ENCODE data around the gene P2RX6. TPM values are rescaled to one million over a fixed set of nuclear protein-coding genes. Genes with fewer than 3 reads are reported as not detected.

Gene P2RX6
- total RNA-seq, 2 donors from 2014 or later = 0.81 TPM; not detected in 1

DNA sequence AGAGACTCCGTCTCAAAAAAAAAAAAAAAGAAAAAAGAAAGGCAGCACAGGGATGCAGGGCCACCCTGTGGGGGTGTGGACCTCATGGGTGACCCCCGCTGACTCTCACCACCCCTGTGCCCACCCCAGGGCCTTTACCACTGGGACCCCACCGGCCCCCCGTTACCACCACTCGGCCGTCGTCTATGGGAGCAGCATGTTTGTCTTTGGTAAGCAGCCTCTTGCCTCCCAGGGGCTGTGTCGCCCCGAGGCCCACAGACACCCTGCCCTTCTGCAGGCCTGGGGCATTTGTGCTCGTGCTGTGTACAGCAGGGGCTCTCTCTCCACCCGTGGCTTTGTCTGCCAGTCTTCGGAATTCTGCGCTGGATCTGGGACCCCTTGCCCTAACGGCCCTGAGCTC is 27.6 kb upstream of the P2RX6 start:
- H3K4me1 ChIP-seq (ENCODE audit: control insufficient read depth in 1 of 2, low read depth in 2 of 2) = peaks cover 6 to 13% of the 10 kb centered on the region in 2 donors
- H3K36me3 ChIP-seq = peaks cover 19% of the 10 kb centered on the region
- ATAC-seq (ENCODE audit: insufficient number of reproducible peaks, low FRiP score, low read depth) (no peak), DNase-seq (ENCODE audit: low spot score) (no peak)
- TF ChIP-seq, protein P1, sequence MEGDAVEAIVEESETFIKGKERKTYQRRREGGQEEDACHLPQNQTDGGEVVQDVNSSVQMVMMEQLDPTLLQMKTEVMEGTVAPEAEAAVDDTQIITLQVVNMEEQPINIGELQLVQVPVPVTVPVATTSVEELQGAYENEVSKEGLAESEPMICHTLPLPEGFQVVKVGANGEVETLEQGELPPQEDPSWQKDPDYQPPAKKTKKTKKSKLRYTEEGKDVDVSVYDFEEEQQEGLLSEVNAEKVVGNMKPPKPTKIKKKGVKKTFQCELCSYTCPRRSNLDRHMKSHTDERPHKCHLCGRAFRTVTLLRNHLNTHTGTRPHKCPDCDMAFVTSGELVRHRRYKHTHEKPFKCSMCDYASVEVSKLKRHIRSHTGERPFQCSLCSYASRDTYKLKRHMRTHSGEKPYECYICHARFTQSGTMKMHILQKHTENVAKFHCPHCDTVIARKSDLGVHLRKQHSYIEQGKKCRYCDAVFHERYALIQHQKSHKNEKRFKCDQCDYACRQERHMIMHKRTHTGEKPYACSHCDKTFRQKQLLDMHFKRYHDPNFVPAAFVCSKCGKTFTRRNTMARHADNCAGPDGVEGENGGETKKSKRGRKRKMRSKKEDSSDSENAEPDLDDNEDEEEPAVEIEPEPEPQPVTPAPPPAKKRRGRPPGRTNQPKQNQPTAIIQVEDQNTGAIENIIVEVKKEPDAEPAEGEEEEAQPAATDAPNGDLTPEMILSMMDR (IDR thresholded peaks at IDR 0.05) = no peak
- H3K27me3 ChIP-seq (replicated peaks; ENCODE audit: insufficient read depth) = no peaks in the 10 kb centered on the region
- no peak overlapping the region for H3K4me3 ChIP-seq
- H3K9me3 ChIP-seq = no peaks in the 10 kb centered on the region
- no peak overlapping the region for H3K27ac ChIP-seq

DNA sequence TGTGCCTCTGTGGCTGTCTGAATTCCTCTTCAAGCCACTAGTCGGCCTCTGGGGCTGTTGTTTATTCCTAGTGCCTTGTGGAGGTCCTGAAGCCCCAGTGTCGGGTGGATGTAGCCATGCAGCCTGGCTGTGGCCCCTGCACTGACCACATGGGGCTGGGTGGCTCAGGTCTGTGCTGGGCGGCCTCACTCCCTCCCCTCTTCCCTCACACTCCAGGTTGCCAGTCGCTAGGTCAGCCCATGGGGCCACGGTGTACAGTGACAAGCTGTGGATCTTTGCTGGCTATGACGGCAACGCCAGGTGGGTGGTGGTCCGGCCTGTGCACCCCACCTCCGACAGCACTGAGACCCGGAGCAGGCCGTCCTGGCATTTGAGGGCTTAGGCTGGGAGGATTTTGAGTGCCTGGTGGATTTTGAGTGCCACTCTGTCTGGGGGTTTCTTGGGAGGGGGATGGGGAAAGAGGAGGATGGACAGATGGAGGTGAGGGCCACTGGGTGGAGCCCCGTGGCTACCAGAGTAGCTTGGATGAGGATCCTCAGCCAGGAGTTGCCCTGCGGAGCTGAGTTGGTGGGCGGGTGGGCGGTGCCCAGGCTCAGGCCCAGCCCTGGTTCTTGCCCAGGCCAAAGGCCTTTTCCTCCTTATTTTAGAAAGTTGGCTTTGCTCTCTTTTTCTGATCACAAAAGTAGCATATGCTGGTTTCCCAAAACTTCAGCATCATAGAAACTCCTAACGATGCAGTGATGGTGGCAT is 26.2 kb upstream of the P2RX6 start:
- no peak overlapping the region for H3K27ac ChIP-seq
- no peak overlapping the region for H3K4me3 ChIP-seq
- H3K27me3 ChIP-seq (replicated peaks; ENCODE audit: insufficient read depth) = no peaks in the 10 kb centered on the region
- peaks cover 28% of the 10 kb centered on the region for H3K36me3 ChIP-seq
- ATAC-seq (ENCODE audit: insufficient number of reproducible peaks, low FRiP score, low read depth) (no peak), DNase-seq (ENCODE audit: low spot score) (no peak)
- peaks cover 0 to 1% of the 10 kb centered on the region in 2 donors for H3K4me1 ChIP-seq (ENCODE audit: control insufficient read depth in 1 of 2, low read depth in 2 of 2)
- no peaks in the 10 kb centered on the region for H3K9me3 ChIP-seq
- TF ChIP-seq, protein P1 (IDR thresholded peaks at IDR 0.05) = no peak

DNA sequence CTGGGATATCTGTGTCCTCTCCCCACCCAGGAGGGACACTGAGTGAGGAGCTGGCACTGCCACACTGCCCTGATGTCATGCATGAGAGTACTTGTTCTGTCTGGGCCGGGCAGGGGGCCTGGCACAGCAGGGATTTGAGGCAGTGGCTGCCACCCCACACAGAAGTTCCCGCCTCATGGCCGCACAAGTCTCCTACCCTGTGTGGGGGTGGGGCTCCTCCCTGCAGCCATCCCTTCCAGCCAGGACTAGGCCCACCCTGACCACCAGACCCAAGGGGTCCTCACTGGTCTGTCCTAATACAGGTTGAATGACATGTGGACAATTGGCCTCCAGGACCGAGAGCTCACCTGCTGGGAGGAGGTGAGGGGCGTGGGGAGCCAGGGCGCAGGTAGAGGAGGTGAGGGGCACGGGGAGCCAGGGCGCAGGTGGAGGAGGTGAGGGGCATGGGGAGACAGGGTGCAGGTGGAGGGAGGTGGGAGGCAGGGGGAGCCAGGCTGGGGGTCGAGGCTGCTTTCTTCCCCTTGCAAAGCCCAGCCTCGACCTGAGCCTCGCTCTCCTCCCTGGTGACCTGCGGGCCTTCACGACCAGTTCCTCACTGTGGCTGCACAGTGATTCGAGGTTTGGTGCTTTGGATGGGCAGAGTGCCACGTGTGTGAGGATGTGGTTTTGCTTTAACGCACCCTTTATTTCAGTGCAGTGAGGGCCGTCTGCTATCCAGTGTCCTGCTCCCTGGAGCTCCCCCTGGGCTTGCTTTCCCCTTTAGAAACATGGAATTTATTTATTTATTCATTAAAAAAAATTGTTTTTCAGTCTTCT is 25.4 kb upstream of the P2RX6 start:
- Histone ChIP-seq H3K36me3 (peaks cover 33% of the 10 kb centered on the region), H3K4me1 (ENCODE audit: control insufficient read depth in 1 of 2, low read depth in 2 of 2) (no peaks in the 10 kb centered on the region), H3K4me3 (no peak overlapping the region), H3K27me3 (replicated peaks; ENCODE audit: insufficient read depth) (no peaks in the 10 kb centered on the region), H3K27ac (no peak overlapping the region), H3K9me3 (no peaks in the 10 kb centered on the region)
- DNase-seq (ENCODE audit: low spot score) = no peak
- no peak for ATAC-seq (ENCODE audit: insufficient number of reproducible peaks, low FRiP score, low read depth)
- TF ChIP-seq, protein P1 (IDR thresholded peaks at IDR 0.05) = no peak

DNA sequence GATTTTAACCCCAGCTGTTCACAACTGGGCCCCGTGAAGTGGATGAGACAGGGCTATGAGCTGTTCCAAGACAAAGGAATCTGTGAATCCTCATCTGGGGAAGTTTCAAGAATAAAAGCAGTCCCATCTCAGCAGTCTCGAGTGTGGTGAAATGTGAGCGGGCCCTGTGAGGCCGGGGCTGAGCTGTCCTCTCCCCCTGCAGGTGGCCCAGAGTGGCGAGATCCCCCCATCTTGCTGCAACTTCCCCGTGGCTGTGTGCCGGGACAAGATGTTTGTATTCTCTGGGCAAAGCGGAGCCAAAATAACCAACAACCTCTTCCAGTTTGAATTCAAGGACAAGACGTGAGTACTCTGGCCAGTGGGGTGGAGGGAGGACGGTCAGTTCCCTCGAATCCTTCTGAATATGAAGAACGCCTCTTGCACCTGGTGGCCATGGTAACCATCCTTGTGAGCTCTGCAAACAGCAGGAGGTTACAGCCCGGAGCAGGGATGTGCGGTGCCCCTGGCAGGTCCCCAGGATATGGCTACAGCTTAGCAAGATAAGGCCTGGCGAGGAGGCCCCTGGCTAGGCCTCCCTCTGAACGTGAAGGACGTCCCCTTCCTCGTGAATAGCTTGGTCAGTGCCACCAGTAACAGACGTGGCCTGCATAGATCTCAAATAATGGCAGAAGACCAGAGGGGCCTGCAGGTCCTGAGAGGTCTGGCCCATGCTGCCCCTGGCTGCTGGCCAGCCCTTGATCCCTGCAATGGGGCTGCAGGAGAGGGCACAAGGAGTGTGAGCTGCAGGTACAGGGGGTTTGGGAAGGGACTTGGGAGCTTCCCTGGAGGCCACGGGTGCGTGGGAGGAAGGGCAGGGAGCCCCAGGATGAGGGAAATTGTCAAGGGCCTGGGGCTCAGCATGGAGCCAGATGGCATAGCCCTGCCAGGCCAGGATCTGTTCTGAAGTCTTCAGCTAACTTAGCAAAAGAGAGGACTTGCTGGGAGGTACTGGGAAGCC is 24.5 kb upstream of the P2RX6 start:
- DNase-seq (ENCODE audit: low spot score) (no peak), ATAC-seq (ENCODE audit: insufficient number of reproducible peaks, low FRiP score, low read depth) (no peak)
- H3K36me3 ChIP-seq = peaks cover 39% of the 10 kb centered on the region
- H3K9me3 ChIP-seq = no peaks in the 10 kb centered on the region
- no peak overlapping the region for H3K4me3 ChIP-seq
- H3K4me1 ChIP-seq (ENCODE audit: control insufficient read depth in 1 of 2, low read depth in 2 of 2) = no peaks in the 10 kb centered on the region
- TF ChIP-seq, protein P1 (IDR thresholded peaks at IDR 0.05) = no peak
- no peaks in the 10 kb centered on the region for H3K27me3 ChIP-seq (replicated peaks; ENCODE audit: insufficient read depth)
- H3K27ac ChIP-seq = no peak overlapping the region

Data from thoracic aorta (tissue), 2 donors.